A673 (cell line): ENCODE measurements around the gene IL23R. TPM values are rescaled to one million over a fixed set of nuclear protein-coding genes. Genes with fewer than 3 reads are reported as not detected.

ENCODE experiments used
- BruUV-seq: library from RNA; stranded (reverse); fragments of 400-500 nt; replicated peaks from 2 replicates; lab custom pipeline; 2021; lab: Mats Ljungman, UMichigan
- CTCF ChIA-PET: fragments of 300-600 bp; sonication (Branson Sonifier 250); formaldehyde crosslinking; loops from one replicate; lab custom pipeline; 2022; ENCODE audit warnings: antibody characterized with exemption; lab: Charles Lee
- POLR2A ChIA-PET: fragments of 300-600 bp; sonication (Branson Sonifier 250); formaldehyde crosslinking; loops from one replicate; lab custom pipeline; 2022; ENCODE audit warnings: antibody characterized with exemption; ENCODE audit not compliant: low non-redundant PET; lab: Charles Lee
- DNase-seq: peaks from one replicate; pipeline ENCODE4 v3.0.0-alpha.2; 2015; ENCODE audit warnings: low spot score
- H3K27ac ChIP-seq: fragments of 200-600 bp; sonication (generic); 2 replicates; pipeline ENCODE4 v1.5.1; 2016; ENCODE audit warnings: mixed run types, low read depth, mild to moderate bottlenecking, mixed read lengths, antibody characterized with exemption, low read length; ENCODE audit not compliant: poor library complexity, severe bottlenecking
- H3K27me3 ChIP-seq: fragments of 200-600 bp; sonication (generic); replicated peaks from 2 replicates; pipeline ENCODE4 v1.6.1; 2017; ENCODE audit warnings: mixed run types, low read depth, mild to moderate bottlenecking, mixed read lengths, antibody characterized with exemption, low read length; ENCODE audit not compliant: insufficient read depth, poor library complexity
- H3K36me3 ChIP-seq: fragments of 200-600 bp; sonication (generic); 2 replicates; pipeline ENCODE4 v1.6.1; 2016; ENCODE audit warnings: mixed run types, mild to moderate bottlenecking, mixed read lengths, antibody characterized with exemption, low read length; ENCODE audit not compliant: insufficient read depth, poor library complexity, severe bottlenecking
- H3K4me1 ChIP-seq: fragments of 200-600 bp; sonication (generic); 2 replicates; pipeline ENCODE4 v1.6.1; 2017; ENCODE audit warnings: mixed run types, mild to moderate bottlenecking, mixed read lengths, antibody characterized with exemption, low read length; ENCODE audit not compliant: insufficient read depth, poor library complexity, severe bottlenecking
- H3K4me3 ChIP-seq: fragments of 200-600 bp; sonication (generic); 2 replicates; pipeline ENCODE4 v1.5.1; 2016; ENCODE audit warnings: low read depth, mixed run types, mild to moderate bottlenecking, mixed read lengths, low read length; ENCODE audit not compliant: poor library complexity, severe bottlenecking
- H3K9me3 ChIP-seq: fragments of 200-600 bp; sonication (generic); 2 replicates; pipeline ENCODE4 v1.6.1; 2016; ENCODE audit warnings: mixed run types, low read depth, mild to moderate bottlenecking, mixed read lengths, antibody characterized with exemption, low read length; ENCODE audit not compliant: poor library complexity, severe bottlenecking
- CTCF ChIP-seq: fragments of 300-800, 200-600 bp; sonication (generic); conservative IDR thresholded peaks from 2 replicates; pipeline ENCODE4 v1.5.1; 2017; ENCODE audit warnings: low read depth, mild to moderate bottlenecking, antibody characterized with exemption, low read length, moderate library complexity, mixed read lengths
- EZH2 ChIP-seq: fragments of 200-600 bp; sonication (generic); IDR thresholded peaks from 2 replicates; pipeline ENCODE4 v1.6.1; 2017; ENCODE audit warnings: borderline replicate concordance, low read depth, mild to moderate bottlenecking, mixed read lengths, antibody characterized with exemption, low read length; ENCODE audit not compliant: poor library complexity, severe bottlenecking
- intact Hi-C: fragments of 100-400 bp; cut with micrococcal nuclease; formaldehyde crosslinking; loops from one replicate; pipeline ENCODE4 v1.10.0; 2022; ENCODE audit not compliant: unreplicated experiment
- total RNA-seq: library from RNA; stranded (reverse); gene quantifications from 2 replicates; pipeline ENCODE4 v1.2.3, GENCODE V29; 2021

Gene IL23R
- total RNA-seq, 1 experiment from 2014 or later: not detected

- no peak for TF ChIP-seq EZH2
- TF ChIP-seq CTCF: no peak
- no peak overlapping the region for H3K4me3 ChIP-seq
- ChIA-PET CTCF (no interaction called here), POLR2A (no interaction called here)
- no TSS peak for BruUV-seq
- no peak overlapping the region for H3K27ac ChIP-seq
- H3K9me3 ChIP-seq: no peaks in the 10 kb centered on the region
- H3K36me3 ChIP-seq: no peaks in the 10 kb centered on the region
- no peaks in the 10 kb centered on the region for H3K4me1 ChIP-seq
- no peak for DNase-seq
- H3K27me3 ChIP-seq: no peaks in the 10 kb centered on the region
- intact Hi-C loops: no loop called here
Measured at GRCh38 chr1:67188137-67188536, 21.9 kb downstream of the IL23R start.

- no peaks in the 10 kb centered on the region for H3K4me1 ChIP-seq
- H3K9me3 ChIP-seq: no peaks in the 10 kb centered on the region
- intact Hi-C loops: no loop called here
- ChIA-PET CTCF (no interaction called here), POLR2A (no interaction called here)
- H3K27me3 ChIP-seq: no peaks in the 10 kb centered on the region
- BruUV-seq: no TSS peak
- DNase-seq: no peak
- no peak overlapping the region for H3K27ac ChIP-seq
- TF ChIP-seq CTCF: no peak
- TF ChIP-seq EZH2: no peak
- H3K36me3 ChIP-seq: no peaks in the 10 kb centered on the region
- H3K4me3 ChIP-seq: no peak overlapping the region
Measured at GRCh38 chr1:67189953-67190352, 23.7 kb downstream of the IL23R start.

- ChIA-PET POLR2A (no interaction called here), CTCF (no interaction called here)
- Histone ChIP-seq H3K36me3 (no peaks in the 10 kb centered on the region), H3K4me3 (no peak overlapping the region), H3K9me3 (no peaks in the 10 kb centered on the region), H3K4me1 (no peaks in the 10 kb centered on the region), H3K27me3 (no peaks in the 10 kb centered on the region), H3K27ac (no peak overlapping the region)
- no peak for DNase-seq
- intact Hi-C loops: no loop called here
- TF ChIP-seq EZH2 (no peak), CTCF (no peak)
- no TSS peak for BruUV-seq
Measured at GRCh38 chr1:67190410-67190809, 24.2 kb downstream of the IL23R start.
